A673 (cell line): ENCODE results near the gene TMEM212.

Experiments
- EZH2 ChIP-seq: fragments of 200-600 bp; sonication (generic); IDR thresholded peaks from 2 replicates; pipeline ENCODE4 v1.6.1; 2017; ENCODE audit warnings: borderline replicate concordance, low read depth, mild to moderate bottlenecking, mixed read lengths, antibody characterized with exemption, low read length; ENCODE audit not compliant: poor library complexity, severe bottlenecking
- TF ChIP-seq, protein P1 (sequence below): fragments of 300-800, 200-600 bp; sonication (generic); conservative IDR thresholded peaks from 2 replicates; pipeline ENCODE4 v1.5.1; 2017; ENCODE audit warnings: low read depth, mild to moderate bottlenecking, antibody characterized with exemption, low read length, moderate library complexity, mixed read lengths

DNA sequence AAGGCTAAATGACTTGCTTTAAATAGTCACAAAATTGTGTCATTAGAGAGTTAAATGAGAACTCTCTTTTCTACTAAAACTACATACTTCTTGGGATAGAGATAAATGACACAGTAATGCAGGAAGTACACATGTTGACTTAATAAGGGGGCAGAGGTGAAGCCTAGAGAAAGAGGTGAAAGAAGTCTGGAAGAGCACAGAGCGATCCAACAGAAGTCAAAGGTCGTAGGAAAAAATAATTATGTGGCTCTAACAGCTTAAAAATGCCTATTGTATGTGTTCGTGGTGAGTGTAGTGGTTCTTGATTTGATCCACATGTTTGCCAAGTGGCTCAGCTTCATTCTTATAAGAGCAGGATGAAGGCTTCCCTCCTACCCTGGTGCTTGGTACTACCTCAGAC lies 61.7 kb downstream of the TMEM212 start:
- TF ChIP-seq, protein P1, sequence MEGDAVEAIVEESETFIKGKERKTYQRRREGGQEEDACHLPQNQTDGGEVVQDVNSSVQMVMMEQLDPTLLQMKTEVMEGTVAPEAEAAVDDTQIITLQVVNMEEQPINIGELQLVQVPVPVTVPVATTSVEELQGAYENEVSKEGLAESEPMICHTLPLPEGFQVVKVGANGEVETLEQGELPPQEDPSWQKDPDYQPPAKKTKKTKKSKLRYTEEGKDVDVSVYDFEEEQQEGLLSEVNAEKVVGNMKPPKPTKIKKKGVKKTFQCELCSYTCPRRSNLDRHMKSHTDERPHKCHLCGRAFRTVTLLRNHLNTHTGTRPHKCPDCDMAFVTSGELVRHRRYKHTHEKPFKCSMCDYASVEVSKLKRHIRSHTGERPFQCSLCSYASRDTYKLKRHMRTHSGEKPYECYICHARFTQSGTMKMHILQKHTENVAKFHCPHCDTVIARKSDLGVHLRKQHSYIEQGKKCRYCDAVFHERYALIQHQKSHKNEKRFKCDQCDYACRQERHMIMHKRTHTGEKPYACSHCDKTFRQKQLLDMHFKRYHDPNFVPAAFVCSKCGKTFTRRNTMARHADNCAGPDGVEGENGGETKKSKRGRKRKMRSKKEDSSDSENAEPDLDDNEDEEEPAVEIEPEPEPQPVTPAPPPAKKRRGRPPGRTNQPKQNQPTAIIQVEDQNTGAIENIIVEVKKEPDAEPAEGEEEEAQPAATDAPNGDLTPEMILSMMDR = no peak
- TF ChIP-seq EZH2 = no peak
